ENCODE results near the gene AJM1.
"Not testable (repeated sequence)": the region's sequence is repeated elsewhere in the genome, so short reads cannot be mapped to it uniquely, and the experiment has no call there.

The AJM1 gene

GRCh38 chr9:136842380-136842948 lies at the start of gene AJM1:
Gene AJM1 (plus strand): TSS chr9:136842478. CDS start chr9:136844415, 1,937 bp downstream.
- DNase-seq (ENCODE audit: extremely low read depth in 1 of 2, low read depth in 1 of 2): peak; percentile 40 to 66

DNA sequence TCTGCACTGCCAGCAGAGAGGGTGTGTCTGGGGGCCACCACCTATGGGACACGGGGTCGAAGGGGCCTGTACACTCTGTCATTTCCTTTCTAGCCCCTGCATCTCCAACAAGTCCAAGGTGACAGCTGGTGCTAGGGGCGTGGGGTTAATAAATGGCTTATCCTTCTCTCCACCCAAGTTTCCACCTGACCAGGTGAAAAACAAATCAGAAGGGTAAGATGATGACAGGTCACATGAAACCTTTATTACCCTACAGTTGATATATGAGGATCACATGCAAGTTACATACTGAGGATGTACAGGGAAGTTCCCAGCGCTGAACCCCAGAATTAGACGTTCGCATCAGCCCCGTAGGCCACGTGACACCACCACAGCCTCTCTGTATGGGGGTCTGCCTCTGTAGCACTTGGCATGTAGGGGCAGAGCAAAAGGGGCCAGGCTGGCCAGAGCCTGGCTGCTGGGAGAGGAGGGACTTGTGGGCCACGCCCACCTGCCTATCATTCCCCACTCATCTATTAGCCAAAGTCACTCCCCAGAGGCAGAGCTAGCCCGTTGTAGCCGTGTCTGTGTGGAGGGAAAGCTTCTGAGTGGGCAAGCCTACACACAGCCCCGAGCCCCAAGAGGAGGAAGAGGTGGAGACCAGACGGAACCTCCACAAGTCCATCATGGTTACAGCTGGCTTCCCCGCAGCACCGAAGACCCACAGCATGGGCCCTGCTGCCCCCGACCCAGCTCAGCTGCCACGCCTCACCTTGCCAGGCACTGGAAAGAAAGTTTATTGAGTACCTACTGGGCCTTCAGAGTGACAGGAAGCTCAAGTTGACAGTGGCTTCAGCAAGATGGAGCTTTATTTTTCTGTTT lies 49.0 kb upstream of the AJM1 start:
- DNase-seq (ENCODE audit: extremely low read depth in 1 of 2, low read depth in 1 of 2): no peak

GRCh38 chr9:136794281-136794999 lies 47.8 kb upstream of the AJM1 start:
- no peak for DNase-seq (ENCODE audit: extremely low read depth in 1 of 2, low read depth in 1 of 2)

DNA sequence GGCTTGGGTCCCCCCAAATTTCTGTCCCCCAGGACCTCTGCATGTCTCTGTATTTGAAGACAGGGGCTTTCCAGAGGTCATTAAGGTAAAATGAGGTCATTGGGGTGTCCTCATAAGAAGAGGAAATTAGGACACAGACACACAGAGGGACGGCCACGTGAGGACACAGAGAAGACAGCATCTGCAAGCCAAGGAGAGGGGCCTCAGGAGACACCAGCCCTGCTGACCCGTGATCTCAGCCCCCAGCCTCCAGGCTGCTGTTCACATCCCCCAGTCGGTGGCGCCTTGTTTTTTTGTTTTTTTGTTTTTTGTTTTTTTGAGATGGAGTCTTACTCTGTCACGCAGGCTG lies 47.3 kb upstream of the AJM1 start:
- DNase-seq (ENCODE audit: extremely low read depth in 1 of 2, low read depth in 1 of 2): no peak

DNA sequence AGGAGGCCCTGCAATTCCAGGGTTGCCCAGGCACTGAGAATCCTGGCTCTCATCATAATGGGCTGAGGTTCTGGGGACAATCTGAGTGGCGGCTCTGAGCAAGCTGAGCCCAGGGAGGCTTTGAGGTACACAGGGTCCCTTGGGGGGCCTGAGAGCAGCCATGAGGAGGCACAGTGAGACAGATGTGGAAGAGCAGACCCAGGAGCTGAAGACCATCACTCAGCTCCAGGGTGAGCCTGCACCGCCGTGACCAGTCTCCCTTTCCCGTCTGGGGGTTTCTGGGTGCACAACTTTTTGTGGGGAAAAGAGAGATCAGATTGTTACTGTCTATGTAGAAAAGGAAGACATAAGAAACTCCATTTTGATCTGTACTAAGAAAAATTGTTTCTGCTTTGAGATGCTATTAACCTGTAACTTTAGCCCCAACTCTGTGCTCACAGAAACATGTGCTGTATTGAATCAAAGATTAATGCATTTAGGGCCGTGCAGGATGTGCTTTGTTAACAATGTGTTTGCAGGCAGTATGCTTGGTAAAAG lies 46.0 kb upstream of the AJM1 start, which contains the start of gene CCDC183:
Gene CCDC183 (plus strand): TSS at position 101 of the 537 bp plus-strand sequence. CDS start 60 bp downstream, at position 161.
- DNase-seq (ENCODE audit: extremely low read depth in 1 of 2, low read depth in 1 of 2): no peak

- not testable (repeated sequence) for DNase-seq (ENCODE audit: extremely low read depth in 1 of 2, low read depth in 1 of 2)
These were observed 45.4 kb upstream of the AJM1 start for GRCh38 chr9:136796775-136797347.

DNA sequence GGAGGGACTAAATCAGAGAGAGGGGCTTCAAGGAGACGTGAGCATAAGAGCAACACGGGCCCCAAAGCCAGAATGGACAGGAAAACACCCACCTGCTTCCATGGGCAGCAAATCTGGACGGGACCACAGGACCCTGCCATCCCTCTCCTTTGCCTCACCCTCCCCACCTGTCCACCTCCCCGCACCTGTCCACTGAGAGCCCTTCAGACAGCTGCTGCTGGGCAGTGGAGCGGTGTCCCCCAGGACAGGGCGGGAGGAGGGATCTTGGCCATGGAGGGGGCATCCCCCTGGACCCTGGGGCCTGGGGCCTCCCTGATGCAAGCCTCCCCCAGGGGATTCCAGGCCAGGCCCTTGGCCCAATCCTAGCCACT lies 43.6 kb upstream of the AJM1 start:
- DNase-seq (ENCODE audit: extremely low read depth in 1 of 2, low read depth in 1 of 2): no peak

DNA sequence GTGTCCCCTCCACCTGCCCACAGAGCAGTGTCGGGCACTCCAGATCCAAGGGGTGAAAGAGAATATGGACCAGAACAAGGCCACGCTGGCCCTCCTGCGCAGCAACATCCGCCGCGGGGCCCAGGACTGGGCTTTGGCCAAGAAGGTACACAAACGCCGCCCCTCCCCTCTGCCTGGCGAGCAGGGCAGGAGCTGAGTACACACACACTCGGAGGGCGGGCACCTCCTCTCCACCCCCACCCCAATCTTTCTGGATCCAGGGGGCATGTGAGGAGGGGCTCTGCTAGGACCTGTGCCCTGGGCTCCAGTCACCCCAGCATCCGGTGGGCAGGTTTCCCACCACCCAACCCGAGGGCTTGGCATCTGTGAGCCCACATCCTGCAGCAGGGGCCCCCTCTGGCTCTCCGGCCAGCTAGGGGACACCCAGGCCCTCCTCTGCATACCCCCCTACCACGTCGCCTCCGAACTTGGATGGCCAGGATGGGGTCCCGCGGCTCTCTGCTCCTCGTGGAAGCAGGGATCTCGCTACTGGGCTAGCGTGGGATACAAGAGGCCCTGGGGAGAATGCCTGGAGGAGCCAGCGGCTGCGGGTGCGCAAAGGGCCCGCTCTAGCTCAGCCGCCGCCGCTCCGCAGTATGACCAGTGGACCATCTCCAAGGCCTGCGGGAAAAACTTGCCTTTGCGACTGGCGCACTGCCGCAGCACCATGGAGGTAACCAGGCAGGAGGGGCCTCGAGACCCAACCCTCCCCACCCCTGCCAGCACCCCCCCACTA lies 43.0 kb upstream of the AJM1 start:
- no peak for DNase-seq (ENCODE audit: extremely low read depth in 1 of 2, low read depth in 1 of 2)

DNA sequence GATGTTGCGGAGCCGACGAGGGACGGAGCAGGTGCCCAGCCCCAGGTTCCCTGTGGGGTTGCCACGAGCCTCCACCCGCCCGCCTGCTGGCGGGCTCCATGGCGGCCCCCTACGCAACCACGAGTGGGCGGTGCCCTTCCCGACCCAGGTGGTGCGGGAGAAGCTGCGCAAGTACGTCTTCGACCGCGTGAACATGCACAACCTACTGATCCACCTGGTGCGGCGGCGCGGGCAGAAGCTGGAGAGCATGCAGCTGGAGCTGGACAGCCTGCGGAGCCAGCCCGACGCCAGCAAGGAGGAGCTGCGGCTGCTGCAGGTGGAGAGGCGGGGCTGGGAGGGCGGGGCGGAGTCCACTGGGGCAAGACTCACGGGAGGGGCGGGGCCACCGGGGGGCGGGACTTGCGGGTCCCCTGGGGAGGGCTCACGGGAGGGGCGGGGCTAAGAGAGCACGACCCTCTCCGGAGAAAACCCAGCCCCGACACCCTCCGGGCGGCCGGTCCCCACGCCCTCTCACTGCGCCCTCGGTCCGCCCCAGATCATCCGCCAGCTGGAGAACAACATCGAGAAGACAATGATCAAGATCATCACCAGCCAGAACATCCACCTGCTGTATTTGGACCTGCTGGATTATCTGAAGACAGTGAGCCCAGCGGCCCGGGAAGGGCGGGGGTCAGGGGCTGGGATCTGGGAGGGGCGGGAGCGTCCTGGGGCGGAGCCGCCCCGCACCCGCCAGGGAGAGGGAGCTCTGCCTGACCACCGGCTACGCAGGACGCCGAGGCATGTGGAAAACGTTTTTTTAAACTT lies 42.2 kb upstream of the AJM1 start:
- DNase-seq (ENCODE audit: extremely low read depth in 1 of 2, low read depth in 1 of 2): peak; percentile 76 to 89

DNA sequence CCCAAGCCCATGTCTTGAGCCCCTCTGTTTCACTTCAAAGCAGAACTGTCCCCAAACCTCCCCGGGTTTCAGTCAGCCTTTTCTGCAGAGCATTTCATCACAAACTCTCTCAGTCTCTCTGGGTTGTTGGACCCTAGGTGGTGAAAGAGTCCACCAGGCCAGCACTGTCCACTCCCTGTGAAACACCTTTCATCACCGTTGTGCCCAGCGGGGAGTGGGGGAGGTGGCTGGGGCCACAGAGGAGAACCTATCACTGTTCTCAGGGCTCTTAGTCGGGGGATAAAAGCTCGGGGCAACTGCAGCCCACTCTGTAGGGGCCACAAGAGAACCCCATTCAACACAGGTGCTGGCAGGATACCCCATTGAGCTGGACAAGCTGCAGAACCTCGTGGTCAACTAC lies 40.0 kb upstream of the AJM1 start:
- DNase-seq (ENCODE audit: extremely low read depth in 1 of 2, low read depth in 1 of 2): no peak

DNA sequence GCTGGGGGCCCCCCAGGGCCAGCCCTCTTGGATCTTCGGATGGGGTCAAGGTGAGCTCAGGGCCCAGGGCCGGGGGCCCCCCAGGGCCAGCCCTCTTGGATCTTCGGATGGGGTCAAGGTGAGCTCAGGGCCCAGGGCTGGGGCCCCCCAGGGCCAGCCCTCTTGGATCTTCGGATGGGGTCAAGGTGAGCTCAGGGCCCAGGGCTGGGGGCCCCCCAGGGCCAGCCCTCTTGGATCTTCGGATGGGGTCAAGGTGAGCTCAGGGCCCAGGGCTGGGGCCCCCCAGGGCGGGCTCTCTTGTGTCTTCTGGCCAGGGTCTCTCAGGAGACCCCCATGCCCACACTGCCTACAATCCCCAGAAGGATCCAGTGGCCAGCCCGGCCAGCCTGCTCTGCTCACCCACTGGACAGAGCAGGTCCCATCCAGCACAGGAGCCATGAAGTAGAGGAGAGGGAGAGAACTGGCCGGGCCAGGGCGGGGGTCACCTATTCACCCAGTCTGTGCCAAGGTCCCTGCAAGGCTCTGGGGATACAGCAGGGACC lies 39.2 kb upstream of the AJM1 start:
- not testable (repeated sequence) for DNase-seq (ENCODE audit: extremely low read depth in 1 of 2, low read depth in 1 of 2)

DNA sequence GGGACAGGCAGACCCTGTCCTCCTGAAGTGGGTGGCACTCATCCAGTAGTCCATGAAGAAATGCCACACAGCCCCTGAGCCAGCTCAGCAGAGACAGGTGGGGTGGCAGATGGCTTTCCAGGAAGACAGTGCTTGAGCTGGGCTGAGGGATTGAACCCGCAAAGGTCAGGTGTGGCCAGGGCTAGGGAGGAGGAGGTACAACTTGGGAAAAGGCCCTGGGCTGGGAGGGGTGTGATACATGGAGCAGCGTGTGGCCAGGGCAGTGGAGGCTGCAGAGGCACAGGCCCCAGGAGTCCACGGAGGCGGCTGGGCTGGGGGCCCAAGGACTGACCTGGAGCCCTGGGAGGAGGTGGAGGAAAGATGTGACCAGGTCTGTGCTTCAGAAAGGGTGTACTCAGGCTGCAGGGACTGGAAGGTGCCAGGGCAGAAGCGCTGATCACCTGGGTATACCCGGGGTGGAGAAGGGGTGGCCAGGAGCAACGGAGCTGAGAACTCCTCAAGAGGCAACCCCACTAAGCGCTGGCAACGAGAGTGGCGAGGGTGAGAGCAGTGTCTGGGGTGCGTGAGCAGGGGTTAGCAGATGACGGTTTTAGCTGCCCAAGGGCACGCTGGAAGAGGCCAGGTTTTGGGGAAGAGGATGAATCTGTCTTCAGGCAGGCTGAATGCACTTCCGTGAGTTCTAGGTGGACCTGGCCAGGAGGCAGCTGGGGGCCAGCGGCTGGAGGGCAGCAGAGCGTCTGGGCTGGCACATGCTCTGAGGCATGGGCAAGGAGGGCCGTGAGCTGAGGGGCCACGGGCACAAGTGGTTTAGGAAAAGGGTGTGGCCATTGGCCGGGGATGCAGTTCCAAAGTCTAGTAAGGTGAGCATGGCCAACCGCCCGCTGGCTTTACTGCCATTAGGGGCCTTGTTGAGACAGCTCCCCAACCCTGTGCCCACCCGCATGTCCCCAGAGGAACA lies 38.4 kb upstream of the AJM1 start:
- DNase-seq (ENCODE audit: extremely low read depth in 1 of 2, low read depth in 1 of 2): no peak

DNA sequence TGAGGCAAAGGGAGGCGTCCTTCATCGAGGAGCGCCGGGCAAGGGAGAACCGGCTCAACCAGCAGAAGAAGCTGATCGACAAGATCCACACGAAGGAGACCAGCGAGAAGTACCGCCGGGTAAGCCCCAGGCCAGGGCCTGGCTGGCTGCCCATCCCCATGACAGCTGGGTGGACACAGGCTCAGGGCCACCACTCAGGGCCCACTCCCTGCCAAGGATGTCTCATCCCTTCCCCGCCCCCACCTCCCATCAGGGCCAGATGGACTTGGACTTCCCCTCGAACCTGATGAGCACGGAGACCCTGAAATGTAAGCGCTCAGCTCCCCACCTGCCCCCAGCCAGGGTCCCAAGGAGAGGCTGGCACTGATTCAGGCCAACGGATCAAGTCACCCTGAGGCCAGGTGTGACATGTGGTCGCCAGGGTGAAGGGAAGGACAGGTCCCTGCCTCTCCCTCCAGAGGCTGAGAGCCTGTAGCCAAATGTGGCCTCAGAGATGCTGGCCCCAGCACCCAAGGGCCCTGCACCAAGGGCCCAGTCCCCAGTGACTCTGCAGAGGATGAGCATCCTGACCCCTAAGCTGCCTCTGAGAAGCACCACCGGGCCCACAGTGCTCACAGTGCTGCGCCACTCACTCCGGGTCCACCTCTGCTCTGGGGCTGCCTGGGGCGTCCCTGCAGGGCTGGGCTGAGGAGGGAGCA lies 37.6 kb upstream of the AJM1 start:
- DNase-seq (ENCODE audit: extremely low read depth in 1 of 2, low read depth in 1 of 2): no peak

GRCh38 chr9:136805207-136805740 lies 37.0 kb upstream of the AJM1 start:
- DNase-seq (ENCODE audit: extremely low read depth in 1 of 2, low read depth in 1 of 2): no peak

DNA sequence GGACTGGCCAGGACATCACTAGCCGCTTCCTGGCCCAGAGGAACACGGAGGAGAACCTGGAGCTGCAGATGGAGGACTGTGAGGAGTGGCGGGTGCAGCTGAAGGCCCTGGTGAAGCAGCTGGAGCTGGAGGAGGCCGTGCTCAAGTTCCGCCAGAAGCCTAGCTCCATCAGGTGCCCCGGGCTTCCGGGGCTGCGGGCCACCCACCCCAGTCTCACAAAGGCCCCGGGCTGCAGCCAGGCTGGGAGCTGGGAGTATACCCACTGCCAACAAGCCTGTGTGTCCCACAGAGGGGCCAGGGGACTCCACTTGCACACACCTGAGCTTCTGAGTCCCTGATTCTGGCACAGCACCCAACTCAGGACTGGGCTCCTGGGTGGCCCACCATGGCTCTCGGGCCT lies 36.2 kb upstream of the AJM1 start:
- no peak for DNase-seq (ENCODE audit: extremely low read depth in 1 of 2, low read depth in 1 of 2)

DNA sequence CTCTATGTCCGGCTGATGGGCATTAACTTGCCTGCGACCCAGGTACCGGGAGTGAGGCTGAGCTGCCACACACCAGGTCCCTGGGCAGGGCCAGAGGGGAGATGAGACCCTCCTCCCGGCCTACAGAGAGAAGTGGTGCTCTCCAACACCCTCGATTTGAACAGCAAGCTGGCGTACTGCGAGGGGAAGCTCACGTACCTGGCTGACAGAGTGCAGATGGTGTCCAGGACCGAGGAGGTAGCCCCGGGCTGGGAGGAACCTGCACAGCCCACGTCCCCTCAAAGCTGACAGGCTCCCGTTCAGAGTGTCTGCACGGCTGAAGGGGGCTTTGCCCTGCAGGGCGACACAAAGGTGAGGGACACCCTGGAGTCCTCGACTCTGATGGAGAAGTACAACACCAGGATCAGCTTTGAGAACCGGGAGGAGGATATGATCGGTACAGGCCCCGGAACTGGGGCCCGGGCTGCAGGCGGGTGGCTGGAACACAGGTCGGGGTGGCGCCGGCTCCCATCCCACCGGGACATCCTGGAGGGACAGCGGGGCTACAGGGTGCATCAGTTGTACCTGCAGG lies 35.6 kb upstream of the AJM1 start:
- no peak for DNase-seq (ENCODE audit: extremely low read depth in 1 of 2, low read depth in 1 of 2)
